WERI-Rb-1 (cell line): ENCODE results near the gene ARHGAP29.
"Not testable (repeated sequence)": the region's sequence is repeated elsewhere in the genome, so short reads cannot be mapped to it uniquely, and the experiment has no call there.

ENCODE experiments used
- DNase-seq: peaks from one replicate; pipeline ENCODE4 v3.0.0-alpha.2; 2020
- H3K27ac ChIP-seq: fragments of 250-450 bp; sonication (Bioruptor Pico); 2 replicates; pipeline ENCODE4 v1.5.1; 2020; ENCODE audit warnings: mild to moderate bottlenecking, moderate library complexity
- H3K27me3 ChIP-seq: fragments of 250-450 bp; sonication (Bioruptor Pico); 2 replicates; pipeline ENCODE4 v1.5.1; 2021; ENCODE audit warnings: mild to moderate bottlenecking, low read depth, moderate library complexity; ENCODE audit not compliant: insufficient read depth, severe bottlenecking
- H3K36me3 ChIP-seq: fragments of 250-450 bp; sonication (Bioruptor Pico); 2 replicates; pipeline ENCODE4 v1.5.1; 2020; ENCODE audit warnings: mild to moderate bottlenecking, moderate library complexity
- H3K4me3 ChIP-seq: 2 replicates; pipeline ENCODE4 v1.5.1; 2011; ENCODE audit warnings: low read depth, mild to moderate bottlenecking, control low read depth, low read length
- H3K9me3 ChIP-seq: fragments of 250-450 bp; sonication (Bioruptor Pico); 2 replicates; pipeline ENCODE4 v1.5.1; 2021; ENCODE audit warnings: mild to moderate bottlenecking, moderate library complexity; ENCODE audit not compliant: severe bottlenecking
- TF ChIP-seq, protein P1 (sequence below): IDR thresholded peaks from 2 replicates; pipeline ENCODE4 v1.5.1; 2011; ENCODE audit warnings: low read depth, mild to moderate bottlenecking, control low read depth, inconsistent platforms, low read length

ARHGAP29 gene

GRCh38 chr1:94180650-94181049 lies 56.7 kb downstream of the ARHGAP29 start:
- Histone ChIP-seq H3K27me3 (no peaks in the 10 kb centered on the region), H3K27ac (no peak overlapping the region), H3K36me3 (no peaks in the 10 kb centered on the region; the same call in 1 of the 2 replicates), H3K9me3 (no peaks in the 10 kb centered on the region), H3K4me3 (no peak overlapping the region)
- no peak for DNase-seq
- TF ChIP-seq, protein P1, sequence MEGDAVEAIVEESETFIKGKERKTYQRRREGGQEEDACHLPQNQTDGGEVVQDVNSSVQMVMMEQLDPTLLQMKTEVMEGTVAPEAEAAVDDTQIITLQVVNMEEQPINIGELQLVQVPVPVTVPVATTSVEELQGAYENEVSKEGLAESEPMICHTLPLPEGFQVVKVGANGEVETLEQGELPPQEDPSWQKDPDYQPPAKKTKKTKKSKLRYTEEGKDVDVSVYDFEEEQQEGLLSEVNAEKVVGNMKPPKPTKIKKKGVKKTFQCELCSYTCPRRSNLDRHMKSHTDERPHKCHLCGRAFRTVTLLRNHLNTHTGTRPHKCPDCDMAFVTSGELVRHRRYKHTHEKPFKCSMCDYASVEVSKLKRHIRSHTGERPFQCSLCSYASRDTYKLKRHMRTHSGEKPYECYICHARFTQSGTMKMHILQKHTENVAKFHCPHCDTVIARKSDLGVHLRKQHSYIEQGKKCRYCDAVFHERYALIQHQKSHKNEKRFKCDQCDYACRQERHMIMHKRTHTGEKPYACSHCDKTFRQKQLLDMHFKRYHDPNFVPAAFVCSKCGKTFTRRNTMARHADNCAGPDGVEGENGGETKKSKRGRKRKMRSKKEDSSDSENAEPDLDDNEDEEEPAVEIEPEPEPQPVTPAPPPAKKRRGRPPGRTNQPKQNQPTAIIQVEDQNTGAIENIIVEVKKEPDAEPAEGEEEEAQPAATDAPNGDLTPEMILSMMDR, result no peak

- Histone ChIP-seq H3K27me3 (no peaks in the 10 kb centered on the region), H3K36me3 (no peaks in the 10 kb centered on the region; the same call in 1 of the 2 replicates), H3K4me3 (no peak overlapping the region), H3K27ac (no peak overlapping the region), H3K9me3 (no peaks in the 10 kb centered on the region)
- no peak for DNase-seq
- TF ChIP-seq, protein P1, result no peak
These were observed 58.5 kb downstream of the ARHGAP29 start for GRCh38 chr1:94178901-94179300.

DNA sequence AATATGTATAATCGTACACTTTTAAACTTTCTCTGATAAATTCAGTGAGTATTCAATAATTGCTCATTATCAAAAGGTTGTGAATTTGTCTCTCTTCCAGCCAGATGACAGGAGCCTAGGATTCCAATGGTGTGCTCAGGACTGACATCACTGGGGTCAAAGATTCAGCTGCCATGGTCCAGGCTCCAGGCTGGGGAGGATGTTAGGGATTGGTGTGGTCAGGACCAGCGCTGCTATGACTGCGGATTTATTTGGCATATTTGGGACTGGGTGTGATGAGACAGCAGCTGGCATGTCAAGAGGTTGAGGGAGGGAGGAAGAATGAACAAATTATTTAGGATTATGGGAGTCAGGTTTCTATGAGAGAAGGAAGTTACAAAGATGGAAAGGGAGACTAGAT lies 68.3 kb downstream of the ARHGAP29 start:
- no peaks in the 10 kb centered on the region for H3K36me3 ChIP-seq
- no peak overlapping the region for H3K4me3 ChIP-seq
- DNase-seq, result no peak
- TF ChIP-seq, protein P1, result no peak
- peaks cover 2% of the 10 kb centered on the region for H3K9me3 ChIP-seq
- H3K27ac ChIP-seq, result no peak overlapping the region
- no peaks in the 10 kb centered on the region for H3K27me3 ChIP-seq

GRCh38 chr1:94165843-94166242 lies 71.5 kb downstream of the ARHGAP29 start:
- DNase-seq, result no peak
- Histone ChIP-seq H3K36me3 (no peaks in the 10 kb centered on the region), H3K27me3 (no peaks in the 10 kb centered on the region), H3K27ac (no peak overlapping the region), H3K9me3 (peaks cover 2% of the 10 kb centered on the region), H3K4me3 (no peak overlapping the region)
- TF ChIP-seq, protein P1, result no peak

DNA sequence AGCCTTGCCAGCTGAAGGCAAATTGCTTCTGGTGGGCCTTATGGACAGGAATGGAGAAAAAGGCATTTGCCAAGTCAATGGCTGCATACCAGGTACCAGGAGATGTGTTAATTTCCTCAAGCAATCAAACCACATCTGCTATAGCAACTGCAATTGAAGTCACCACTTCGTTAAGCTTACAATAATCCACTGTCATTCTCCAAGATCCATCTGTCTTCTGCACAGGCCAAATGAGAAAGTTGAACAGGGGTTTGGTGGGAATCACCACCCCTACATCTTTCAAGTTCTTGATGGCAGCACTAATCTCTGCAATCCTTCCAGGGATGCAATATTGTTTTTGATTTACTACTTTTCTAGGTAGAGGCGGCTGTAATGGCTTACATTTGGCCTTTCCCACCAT lies 72.5 kb downstream of the ARHGAP29 start:
- not testable (repeated sequence) for H3K4me3 ChIP-seq, DNase-seq, H3K27ac ChIP-seq, H3K9me3 ChIP-seq, H3K36me3 ChIP-seq, H3K27me3 ChIP-seq

GRCh38 chr1:94164121-94164520 lies 73.3 kb downstream of the ARHGAP29 start:
- not testable (repeated sequence) for H3K36me3 ChIP-seq, H3K4me3 ChIP-seq, H3K9me3 ChIP-seq, H3K27me3 ChIP-seq, DNase-seq, H3K27ac ChIP-seq

DNA sequence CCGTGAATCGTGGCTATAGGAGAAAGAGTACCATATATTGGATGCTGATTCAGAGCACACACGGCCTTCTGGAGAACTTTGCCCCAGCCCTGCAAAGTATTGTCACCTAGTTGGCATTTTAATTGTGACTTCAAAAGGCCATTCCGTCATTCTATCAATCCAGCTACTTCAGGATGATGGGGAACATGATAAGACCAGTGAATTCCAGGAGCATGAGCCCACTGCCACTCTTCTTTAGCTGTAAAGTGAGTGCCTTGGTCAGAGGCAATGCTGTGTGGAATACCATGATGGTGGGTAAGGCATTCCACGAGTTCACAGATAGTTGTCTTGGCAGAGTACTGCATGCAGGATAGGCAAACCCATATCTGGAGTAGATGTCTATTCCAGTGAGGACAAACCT lies 74.1 kb downstream of the ARHGAP29 start:
- H3K27me3 ChIP-seq, H3K36me3 ChIP-seq, H3K9me3 ChIP-seq, DNase-seq, H3K4me3 ChIP-seq, H3K27ac ChIP-seq: not testable (repeated sequence)
